Measurements from ENCODE around the gene TDRKH. TPM values are rescaled to one million over a fixed set of nuclear protein-coding genes. Genes with fewer than 3 reads are reported as not detected.

The TDRKH gene
- total and polyA plus RNA-seq, 2 donors (not counting 1 experiment from before 2014, with no cell fraction given) = 1.8 to 5.6 TPM

GRCh38 chr1:151759241-151759640, 31.1 kb downstream of the TDRKH start:
- Histone ChIP-seq H3K79me2 (ENCODE audit: control insufficient read depth, insufficient read depth, low read length) (no peaks in the 10 kb centered on the region), H3K4me1 (ENCODE audit: control insufficient read depth, extremely low read depth, insufficient read depth, low read length) (peaks cover 3% of the 10 kb centered on the region), H3K4me3 (replicated peaks in 1 of 4; ENCODE audit: control extremely low read depth in 1 of 4, insufficient read depth in 1 of 4, low read depth in 3 of 4, low read length in 4 of 4) (no peak overlapping the region), H2AFZ (ENCODE audit: low read length) (no peak overlapping the region), H3K27me3 (ENCODE audit: control insufficient read depth, insufficient read depth, low read length) (no peaks in the 10 kb centered on the region), H3K36me3 (ENCODE audit: control insufficient read depth, insufficient read depth, low read length) (peaks cover 4% of the 10 kb centered on the region), H3K27ac (ENCODE audit: insufficient read depth, low read length) (no peak overlapping the region), H3K4me2 (ENCODE audit: extremely low read depth, insufficient read depth, low read length) (no peak overlapping the region), H3K9ac (ENCODE audit: insufficient read depth, low read length) (no peak overlapping the region), H4K20me1 (ENCODE audit: control insufficient read depth, extremely low read depth, insufficient read depth, low read length) (no peaks in the 10 kb centered on the region), H3K9me3 (ENCODE audit: control insufficient read depth, insufficient read depth, low read depth, low read length) (no peaks in the 10 kb centered on the region)
- DNase-seq (ENCODE audit: low read depth in 2 of 2) = peak in 1 of 2 donors; percentile 2
- TF ChIP-seq EZH2 (IDR thresholded peaks at IDR 0.05; ENCODE audit: low read length, missing control alignments) = no peak
- TF ChIP-seq CTCF (conservative IDR thresholded peaks at IDR 0.05 in 1 of 2, IDR thresholded peaks at IDR 0.05 in 1 of 2; ENCODE audit: low read depth in 1 of 2, low read length in 2 of 2) = no peak

GRCh38 chr1:151756291-151756690, 34.0 kb downstream of the TDRKH start:
- TF ChIP-seq EZH2 (IDR thresholded peaks at IDR 0.05; ENCODE audit: low read length, missing control alignments) (no peak), CTCF (conservative IDR thresholded peaks at IDR 0.05 in 1 of 2, IDR thresholded peaks at IDR 0.05 in 1 of 2; ENCODE audit: low read depth in 1 of 2, low read length in 2 of 2) (no peak)
- Histone ChIP-seq H2AFZ (ENCODE audit: low read length) (no peak overlapping the region), H3K4me2 (ENCODE audit: extremely low read depth, insufficient read depth, low read length) (no peak overlapping the region), H3K36me3 (ENCODE audit: control insufficient read depth, insufficient read depth, low read length) (peaks cover 4% of the 10 kb centered on the region), H3K9me3 (ENCODE audit: control insufficient read depth, insufficient read depth, low read depth, low read length) (no peaks in the 10 kb centered on the region), H3K9ac (ENCODE audit: insufficient read depth, low read length) (no peak overlapping the region), H3K27ac (ENCODE audit: insufficient read depth, low read length) (no peak overlapping the region), H3K4me1 (ENCODE audit: control insufficient read depth, extremely low read depth, insufficient read depth, low read length) (peaks cover 3% of the 10 kb centered on the region), H3K27me3 (ENCODE audit: control insufficient read depth, insufficient read depth, low read length) (no peaks in the 10 kb centered on the region), H3K79me2 (ENCODE audit: control insufficient read depth, insufficient read depth, low read length) (no peaks in the 10 kb centered on the region), H4K20me1 (ENCODE audit: control insufficient read depth, extremely low read depth, insufficient read depth, low read length) (no peaks in the 10 kb centered on the region), H3K4me3 (replicated peaks in 1 of 4; ENCODE audit: control extremely low read depth in 1 of 4, insufficient read depth in 1 of 4, low read depth in 3 of 4, low read length in 4 of 4) (no peak overlapping the region)
- DNase-seq (ENCODE audit: low read depth in 2 of 2) = peak; percentile 5 to 31

DNA sequence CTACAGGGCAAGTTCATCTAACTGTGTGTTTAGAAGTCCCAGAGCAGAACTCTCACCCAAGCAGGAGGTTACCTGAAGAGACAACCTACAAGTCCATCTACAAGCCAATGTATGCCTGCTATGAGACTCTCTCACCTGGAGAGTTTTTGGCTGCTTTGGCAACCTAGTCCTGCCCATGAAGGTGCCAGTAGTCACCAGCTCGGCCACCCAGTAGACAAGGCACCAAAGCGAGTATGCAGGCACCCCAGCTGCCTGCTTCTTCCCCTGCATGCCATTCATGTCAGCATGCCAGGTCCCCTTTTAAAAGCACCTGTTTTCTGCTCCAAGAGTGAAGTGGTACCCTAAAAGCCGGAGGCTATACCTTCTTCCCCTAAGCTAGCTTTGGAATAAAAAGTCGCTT, 48.8 kb downstream of the TDRKH start:
- H3K9me3 ChIP-seq (ENCODE audit: control insufficient read depth, insufficient read depth, low read depth, low read length) = no peaks in the 10 kb centered on the region
- no peak overlapping the region for H3K4me3 ChIP-seq (replicated peaks in 1 of 4; ENCODE audit: control extremely low read depth in 1 of 4, insufficient read depth in 1 of 4, low read depth in 3 of 4, low read length in 4 of 4)
- H3K9ac ChIP-seq (ENCODE audit: insufficient read depth, low read length) = no peak overlapping the region
- no peak overlapping the region for H2AFZ ChIP-seq (ENCODE audit: low read length)
- H3K79me2 ChIP-seq (ENCODE audit: control insufficient read depth, insufficient read depth, low read length) = no peaks in the 10 kb centered on the region
- no peak overlapping the region for H3K4me2 ChIP-seq (ENCODE audit: extremely low read depth, insufficient read depth, low read length)
- H4K20me1 ChIP-seq (ENCODE audit: control insufficient read depth, extremely low read depth, insufficient read depth, low read length) = no peaks in the 10 kb centered on the region
- no peaks in the 10 kb centered on the region for H3K36me3 ChIP-seq (ENCODE audit: control insufficient read depth, insufficient read depth, low read length)
- H3K27ac ChIP-seq (ENCODE audit: insufficient read depth, low read length) = no peak overlapping the region
- no peaks in the 10 kb centered on the region for H3K4me1 ChIP-seq (ENCODE audit: control insufficient read depth, extremely low read depth, insufficient read depth, low read length)
- DNase-seq (ENCODE audit: low read depth in 2 of 2) = no peak
- H3K27me3 ChIP-seq (ENCODE audit: control insufficient read depth, insufficient read depth, low read length) = peaks cover 5% of the 10 kb centered on the region
- TF ChIP-seq CTCF (conservative IDR thresholded peaks at IDR 0.05 in 1 of 2, IDR thresholded peaks at IDR 0.05 in 1 of 2; ENCODE audit: low read depth in 1 of 2, low read length in 2 of 2) = no peak
- TF ChIP-seq EZH2 (IDR thresholded peaks at IDR 0.05; ENCODE audit: low read length, missing control alignments) = no peak
